ENCODE measurements around the gene AKAP13.

The AKAP13 gene

GRCh38 chr15:85543741-85544155 is 163.3 kb downstream of the AKAP13 start:
- DNase-seq = no peak

GRCh38 chr15:85545185-85545584 is 164.8 kb downstream of the AKAP13 start:
- DNase-seq = no peak

- no peak for DNase-seq
Measured at GRCh38 chr15:85545752-85546151, 165.3 kb downstream of the AKAP13 start.

DNA sequence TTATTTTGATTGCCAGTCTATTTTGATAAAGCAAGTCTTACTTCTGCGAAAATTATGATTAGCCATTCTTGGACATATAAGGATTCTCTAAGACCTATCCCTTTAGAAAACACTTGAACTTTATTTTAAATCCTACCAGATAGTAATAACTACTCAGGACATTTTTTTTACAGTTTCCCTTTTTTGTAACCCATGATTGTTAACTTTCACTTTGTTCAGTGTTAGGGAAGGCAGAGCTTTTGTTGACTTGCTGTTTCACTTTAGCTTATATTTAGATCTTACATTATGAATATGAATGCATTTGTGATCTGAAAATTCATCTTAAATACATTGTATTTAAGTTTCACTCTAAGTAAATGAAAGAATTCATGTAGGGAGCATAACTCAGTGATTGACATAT is 167.0 kb downstream of the AKAP13 start:
- no peak for DNase-seq

GRCh38 chr15:85550283-85550682 is 169.9 kb downstream of the AKAP13 start:
- DNase-seq = no peak

DNA sequence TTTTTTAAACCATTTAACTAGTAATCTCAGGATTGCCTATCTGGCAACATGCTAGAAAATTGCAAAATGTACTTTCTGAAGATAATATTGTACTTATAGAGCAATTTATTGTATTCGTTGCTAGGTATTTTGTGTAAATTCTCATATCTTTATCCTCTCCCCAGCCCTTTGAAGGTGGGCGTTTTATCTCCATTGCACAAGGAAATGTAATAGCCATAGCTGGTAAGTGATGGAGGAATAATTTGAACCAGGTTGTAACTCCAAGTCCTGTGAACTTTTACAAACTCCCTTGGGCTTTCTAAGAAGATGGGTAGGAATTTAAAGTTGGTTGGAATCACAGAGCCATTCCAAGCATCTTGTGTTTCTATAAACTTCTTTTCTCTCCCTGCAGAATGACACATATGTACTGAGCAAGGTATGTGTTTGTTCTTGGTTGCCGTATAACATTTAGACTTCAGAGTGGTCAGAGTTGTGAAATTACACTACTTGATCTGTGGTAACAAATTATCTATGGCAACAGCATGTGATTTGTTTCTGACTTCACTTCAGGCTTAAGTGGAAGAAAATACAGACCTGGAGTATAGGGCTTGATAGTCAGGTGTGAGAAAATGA is 170.9 kb downstream of the AKAP13 start:
- DNase-seq = no peak

GRCh38 chr15:85554852-85555521 is 174.6 kb downstream of the AKAP13 start:
- DNase-seq = no peak

- DNase-seq = no peak
Measured at GRCh38 chr15:85555875-85556617, 175.6 kb downstream of the AKAP13 start.

DNA sequence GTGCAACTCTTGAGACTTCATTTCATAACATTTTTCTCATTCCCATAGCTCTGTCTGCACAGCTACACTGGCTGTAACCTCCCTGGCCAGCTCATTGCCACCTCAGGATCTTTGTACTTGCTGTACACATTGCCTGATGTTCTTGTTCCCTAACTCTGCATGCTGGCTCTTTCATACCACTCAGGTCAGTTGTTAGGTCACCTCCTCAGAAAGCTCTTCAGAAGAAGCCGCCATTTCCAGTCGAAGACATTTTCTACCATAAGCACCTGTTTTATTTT is 176.2 kb downstream of the AKAP13 start:
- DNase-seq = no peak

DNA sequence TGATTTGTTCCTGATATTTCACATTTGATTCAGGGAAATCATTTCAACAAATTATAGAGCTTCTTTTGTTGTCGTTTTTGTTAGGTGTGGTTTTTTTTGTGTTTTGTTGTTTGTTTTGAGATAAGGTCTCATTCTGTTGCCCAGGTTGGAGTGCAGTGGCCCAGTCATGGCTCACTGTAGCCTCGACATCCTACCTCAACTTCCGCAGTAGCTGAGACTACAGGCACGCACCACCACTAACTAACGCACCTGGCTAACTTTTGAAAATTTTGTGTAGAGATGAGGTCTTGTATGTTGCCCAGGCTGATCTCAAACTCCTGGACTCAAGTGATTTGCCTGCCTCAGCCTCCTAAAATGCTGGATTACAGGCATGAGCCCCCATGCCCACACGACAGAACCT is 177.0 kb downstream of the AKAP13 start:
- DNase-seq = no peak

DNA sequence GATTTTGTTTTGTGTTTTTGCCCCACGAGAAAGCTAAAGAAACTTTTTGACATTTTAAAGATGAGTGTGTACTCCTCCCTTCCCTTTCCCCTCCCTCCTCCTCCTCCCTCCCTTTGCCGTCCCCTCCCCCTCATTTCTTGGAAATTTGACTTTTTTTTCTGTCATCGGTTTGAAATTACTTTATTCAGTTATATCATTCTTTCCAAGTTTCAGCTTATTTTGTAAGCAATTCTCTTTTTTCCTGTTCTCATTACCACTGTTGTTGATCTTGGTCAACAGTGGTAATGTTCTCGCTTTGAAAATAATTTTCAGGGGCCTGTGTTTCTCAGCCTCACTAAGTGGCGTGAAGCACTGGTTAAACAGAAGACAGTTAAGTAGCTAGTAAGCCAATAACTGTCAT is 178.4 kb downstream of the AKAP13 start:
- no peak for DNase-seq

- no peak for DNase-seq
Measured at GRCh38 chr15:85559530-85559929, 179.1 kb downstream of the AKAP13 start.

DNA sequence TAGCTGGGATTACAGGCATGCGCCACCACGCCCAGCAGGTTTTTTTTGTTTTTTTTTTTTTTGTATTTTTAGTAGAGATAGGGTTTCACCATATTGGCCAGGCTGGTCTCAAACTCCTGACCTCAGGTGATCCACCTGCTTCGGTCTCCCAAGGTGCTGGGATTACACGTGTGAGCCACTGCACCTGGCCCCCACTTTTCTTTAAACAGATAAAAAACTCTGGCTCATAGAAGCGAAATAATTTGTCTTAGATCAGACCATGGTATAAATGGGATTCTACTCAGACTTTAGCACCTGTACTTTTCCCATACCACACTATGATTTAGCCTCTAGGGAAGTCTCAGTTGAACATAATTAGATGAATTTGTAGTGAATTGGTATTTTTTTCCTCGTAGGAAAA is 182.4 kb downstream of the AKAP13 start:
- DNase-seq = no peak

DNA sequence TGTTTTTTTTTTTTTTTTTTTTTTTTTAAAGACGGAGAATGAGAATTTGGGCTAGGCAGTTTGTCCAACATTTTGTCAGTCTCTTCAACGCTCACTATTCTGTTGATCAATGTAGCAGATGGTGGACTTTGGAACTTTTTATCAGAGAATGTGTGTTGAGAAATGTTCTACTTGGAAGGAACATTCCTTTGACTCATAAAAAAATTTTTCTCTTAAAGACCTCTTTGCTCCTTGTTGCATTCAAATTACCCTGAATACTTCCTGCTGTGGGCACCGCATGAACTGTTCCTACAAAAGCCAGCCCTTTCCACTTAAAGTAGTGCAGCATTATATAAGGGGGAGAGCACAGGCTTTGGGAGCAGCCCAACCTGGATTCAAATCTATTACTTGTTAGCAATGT is 182.9 kb downstream of the AKAP13 start:
- DNase-seq = no peak

DNA sequence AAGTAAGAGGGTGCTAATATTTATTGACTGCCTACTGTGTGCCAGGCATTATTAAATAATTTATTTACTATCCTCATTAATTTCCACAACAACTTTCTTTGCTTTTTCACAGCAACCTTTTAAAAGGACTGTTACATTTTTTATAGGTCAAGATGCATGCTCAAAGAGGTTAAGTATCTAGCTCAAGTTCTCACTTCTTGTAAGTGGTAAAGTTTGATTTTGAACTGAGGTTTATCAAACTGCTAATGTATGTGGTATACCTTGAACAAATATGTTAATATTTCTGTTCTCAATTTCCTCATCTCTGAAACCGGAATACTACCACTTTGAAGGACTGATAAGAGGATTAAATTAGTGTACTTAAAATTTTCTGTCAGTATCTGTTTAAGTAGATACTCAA is 183.3 kb downstream of the AKAP13 start:
- DNase-seq = no peak

GRCh38 chr15:85564686-85565085 is 184.3 kb downstream of the AKAP13 start:
- no peak for DNase-seq

DNA sequence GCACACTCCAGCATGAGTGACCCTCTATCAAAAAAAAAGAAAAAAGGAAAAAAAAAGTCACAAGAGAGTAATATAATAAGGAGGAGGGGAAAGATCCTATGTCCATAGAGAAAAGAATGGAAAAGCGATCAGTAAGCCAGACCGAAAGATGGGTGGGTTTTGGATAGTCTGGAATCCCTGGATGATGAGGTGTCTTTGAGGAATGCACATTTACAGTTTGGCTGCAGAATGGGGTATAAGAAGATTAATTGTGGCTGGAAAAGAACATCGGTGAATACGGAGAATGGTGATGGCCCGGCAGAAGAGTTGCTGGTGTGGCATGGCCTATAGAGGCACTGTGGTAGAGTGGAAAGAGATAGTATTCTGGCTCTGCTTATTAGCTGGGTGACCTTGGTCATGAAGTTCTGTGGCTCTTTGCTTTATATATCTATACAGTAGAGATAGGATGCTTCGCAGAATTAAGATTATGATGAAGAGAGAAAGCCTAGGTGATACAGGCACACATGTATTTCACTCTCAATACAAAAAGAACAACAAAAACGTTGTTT is 187.9 kb downstream of the AKAP13 start:
- DNase-seq = no peak

- no peak for DNase-seq
Measured at GRCh38 chr15:85570336-85570735, 189.9 kb downstream of the AKAP13 start.

DNA sequence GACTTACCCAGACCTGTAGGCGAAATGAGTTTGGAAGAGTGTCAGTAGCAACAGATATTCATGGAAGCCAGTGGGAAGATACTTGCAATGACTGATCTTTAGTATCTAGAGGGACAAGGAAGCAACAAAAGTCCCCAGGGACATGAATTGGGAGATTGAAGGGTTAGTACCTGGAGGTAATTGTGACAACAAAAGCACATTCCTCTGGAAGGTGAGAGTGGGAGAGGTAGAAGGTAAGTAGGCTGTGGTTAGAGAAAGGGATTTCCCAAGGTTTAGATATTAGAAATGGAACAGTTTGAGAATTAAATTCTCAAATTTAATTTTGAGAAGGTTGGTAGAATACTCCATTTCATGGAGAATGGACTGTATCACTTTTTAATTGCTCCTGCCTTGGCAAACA is 191.4 kb downstream of the AKAP13 start:
- DNase-seq = no peak

- no peak for DNase-seq
Measured at GRCh38 chr15:85576392-85576791, 196.0 kb downstream of the AKAP13 start.

DNA sequence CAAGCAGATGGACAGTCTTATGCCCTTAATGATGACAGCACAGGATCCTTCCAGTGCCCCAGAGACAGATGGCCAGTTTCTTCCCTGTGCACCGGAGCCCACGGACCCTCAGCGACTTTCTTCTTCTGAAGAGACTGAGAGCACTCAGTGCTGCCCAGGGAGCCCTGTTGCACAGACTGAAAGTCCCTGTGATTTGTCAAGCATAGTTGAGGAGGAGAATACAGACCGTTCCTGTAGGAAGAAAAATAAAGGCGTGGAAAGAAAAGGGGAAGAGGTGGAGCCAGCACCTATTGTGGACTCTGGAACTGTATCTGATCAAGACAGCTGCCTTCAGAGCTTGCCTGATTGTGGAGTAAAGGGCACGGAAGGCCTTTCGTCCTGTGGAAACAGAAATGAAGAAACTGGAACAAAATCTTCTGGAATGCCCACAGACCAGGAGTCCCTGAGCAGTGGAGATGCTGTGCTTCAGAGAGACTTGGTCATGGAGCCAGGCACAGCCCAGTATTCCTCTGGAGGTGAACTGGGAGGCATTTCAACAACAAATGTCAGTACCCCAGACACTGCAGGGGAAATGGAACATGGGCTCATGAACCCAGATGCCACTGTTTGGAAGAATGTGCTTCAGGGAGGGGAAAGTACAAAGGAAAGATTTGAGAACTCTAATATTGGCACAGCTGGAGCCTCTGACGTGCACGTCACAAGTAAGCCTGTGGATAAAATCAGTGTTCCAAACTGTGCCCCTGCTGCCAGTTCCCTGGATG is 198.7 kb downstream of the AKAP13 start:
- DNase-seq = no peak

DNA sequence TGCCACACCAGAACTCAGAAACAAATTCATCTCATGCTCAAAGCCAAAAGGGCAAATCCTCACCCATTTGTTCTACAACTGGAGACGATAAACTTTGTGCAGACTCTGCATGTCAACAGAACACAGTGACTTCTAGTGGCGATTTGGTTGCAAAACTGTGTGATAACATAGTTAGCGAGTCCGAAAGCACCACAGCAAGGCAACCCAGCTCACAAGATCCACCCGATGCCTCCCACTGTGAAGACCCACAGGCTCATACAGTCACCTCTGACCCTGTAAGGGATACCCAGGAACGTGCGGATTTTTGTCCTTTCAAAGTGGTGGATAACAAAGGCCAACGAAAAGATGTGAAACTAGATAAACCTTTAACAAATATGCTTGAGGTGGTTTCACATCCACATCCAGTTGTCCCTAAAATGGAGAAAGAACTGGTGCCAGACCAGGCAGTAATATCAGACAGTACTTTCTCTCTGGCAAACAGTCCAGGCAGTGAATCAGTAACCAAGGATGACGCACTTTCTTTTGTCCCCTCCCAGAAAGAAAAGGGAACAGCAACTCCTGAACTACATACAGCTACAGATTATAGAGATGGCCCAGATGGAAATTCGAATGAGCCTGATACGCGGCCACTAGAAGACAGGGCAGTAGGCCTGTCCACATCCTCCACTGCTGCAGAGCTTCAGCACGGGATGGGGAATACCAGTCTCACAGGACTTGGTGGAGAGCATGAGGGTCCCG is 199.7 kb downstream of the AKAP13 start:
- DNase-seq = no peak

DNA sequence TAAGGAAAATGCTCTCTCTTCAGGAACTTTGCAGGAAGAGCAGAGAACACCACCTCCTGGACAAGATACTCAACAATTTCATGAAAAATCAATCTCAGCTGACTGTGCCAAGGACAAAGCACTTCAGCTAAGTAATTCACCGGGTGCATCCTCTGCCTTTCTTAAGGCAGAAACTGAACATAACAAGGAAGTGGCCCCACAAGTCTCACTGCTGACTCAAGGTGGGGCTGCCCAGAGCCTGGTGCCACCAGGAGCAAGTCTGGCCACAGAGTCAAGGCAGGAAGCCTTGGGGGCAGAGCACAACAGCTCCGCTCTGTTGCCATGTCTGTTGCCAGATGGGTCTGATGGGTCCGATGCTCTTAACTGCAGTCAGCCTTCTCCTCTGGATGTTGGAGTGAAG is 200.5 kb downstream of the AKAP13 start:
- peak; percentile 53 for DNase-seq

All from activated naive CD4-positive, alpha-beta T cell treated with Interleukin-2 at 50 U/mL for 16 hours (primary cell).